A549 (cell line): ENCODE measurements around the gene FAM221B. TPM values are rescaled to one million over a fixed set of nuclear protein-coding genes. Genes with fewer than 3 reads are reported as not detected.

Experiments
- ATAC-seq, 2 experiments: fragments of 200-7000 bp in 1 of 2; fragments of >200 bp in 1 of 2; cut with Nextera tagmentation in 1 of 2; cut with Tn5 transposase in 1 of 2; 3 replicates each; pipeline versions ENCODE4 v1.8.0 to v1.9.1; 2018 to 2020; ENCODE audit warnings: mild to moderate bottlenecking in 1 of 2, moderate library complexity in 1 of 2
- CTCF ChIA-PET: fragments of 300-600 bp; sonication (Branson Sonifier 250); formaldehyde crosslinking; extraction: SDS; loops from one replicate; lab custom pipeline; 2021; ENCODE audit warnings: antibody characterized with exemption, inconsistent platforms; lab: Yijun Ruan, JAX
- POLR2A ChIA-PET: fragments of 350-600 bp; formaldehyde crosslinking; extraction: SDS; loops from one replicate; lab custom pipeline; 2021; ENCODE audit warnings: antibody characterized with exemption, inconsistent platforms; lab: Yijun Ruan, JAX
- DNase-seq, 2 experiments: peaks; one replicate each; pipeline versions ENCODE4 v3.0.0 to v3.0.0-alpha.2; 2011 to 2016; ENCODE audit warnings: low read depth in 1 of 2, low spot score in 1 of 2
- FAIRE-seq: peaks from 2 replicates; lab custom pipeline; 2011; peaks lifted over from hg19 to GRCh38; lab: Jason Lieb, UNC
- H3K27ac ChIP-seq, 2 experiments: fragments of >200 bp; sonication (Bioruptor Twin); formaldehyde crosslinking; 3 replicates each; pipeline ENCODE4 v1.5.1; 2016 to 2017
- H3K4me1 ChIP-seq: fragments of >200 bp; sonication (Bioruptor Twin); formaldehyde crosslinking; 3 replicates; pipeline ENCODE4 v1.6.1; 2016
- H3K4me2 ChIP-seq: fragments of >200 bp; sonication (Bioruptor Twin); formaldehyde crosslinking; 3 replicates; pipeline ENCODE4 v1.6.1; 2016
- H3K4me3 ChIP-seq: fragments of >200 bp; sonication (Bioruptor Twin); formaldehyde crosslinking; 3 replicates; pipeline ENCODE4 v1.5.1; 2016
- H3K9me3 ChIP-seq: fragments of >200 bp; sonication (Bioruptor Twin); formaldehyde crosslinking; 3 replicates; pipeline ENCODE4 v1.6.1; 2016
- BHLHE40 ChIP-seq: IDR thresholded peaks from 2 replicates; pipeline ENCODE4 v1.6.1; 2012; ENCODE audit warnings: low read depth, low read length, inconsistent platforms
- EHF ChIP-seq: fragments of 250-450 bp; sonication (Bioruptor Pico); IDR thresholded peaks from 2 replicates; pipeline ENCODE4 v1.5.0; 2020; ENCODE audit warnings: mild to moderate bottlenecking
- FOSB ChIP-seq: fragments of 250-450 bp; sonication (Bioruptor Pico); IDR thresholded peaks from 2 replicates; pipeline ENCODE4 v1.5.0; 2020; ENCODE audit warnings: mild to moderate bottlenecking, moderate library complexity
- FOSL2 ChIP-seq, 2 experiments: fragments of 450-650 bp in 1 of 2; fragments of >200 bp in 1 of 2; sonication (Bioruptor Twin) in 1 of 2; formaldehyde crosslinking; IDR thresholded peaks; 2 replicates each; pipeline versions ENCODE4 v1.5.0 to v1.6.1; 2016 to 2020; ENCODE audit warnings: mild to moderate bottlenecking in 1 of 2, moderate library complexity in 1 of 2
- FOXS1 ChIP-seq: fragments of 250-450 bp; sonication (Bioruptor Pico); IDR thresholded peaks from 2 replicates; pipeline ENCODE4 v1.5.0; 2020; ENCODE audit warnings: mild to moderate bottlenecking, moderate library complexity
- GATA3 ChIP-seq: IDR thresholded peaks from 2 replicates; pipeline ENCODE4 v1.6.1; 2012; ENCODE audit warnings: borderline replicate concordance
- HES2 ChIP-seq: fragments of >200 bp; sonication (Bioruptor Twin); formaldehyde crosslinking; IDR thresholded peaks from 2 replicates; pipeline ENCODE4 v1.6.1; 2016
- HEYL ChIP-seq: fragments of 250-450 bp; sonication (Bioruptor Pico); IDR thresholded peaks from 2 replicates; pipeline ENCODE4 v1.8.0; 2021; ENCODE audit warnings: mild to moderate bottlenecking, moderate library complexity
- HMGXB4 ChIP-seq: fragments of 250-450 bp; sonication (Bioruptor Pico); IDR thresholded peaks from 2 replicates; pipeline ENCODE4 v1.5.0; 2021; ENCODE audit warnings: mild to moderate bottlenecking, moderate library complexity, borderline replicate concordance
- HOXB5 ChIP-seq: fragments of 250-450 bp; sonication (Bioruptor Pico); IDR thresholded peaks from 2 replicates; pipeline ENCODE4 v1.5.0; 2020; ENCODE audit warnings: mild to moderate bottlenecking, moderate library complexity
- MAFK ChIP-seq: fragments of 450-650 bp; IDR thresholded peaks from 2 replicates; pipeline ENCODE4 v1.6.1; 2014; ENCODE audit not compliant: partially characterized antibody
- PBX3 ChIP-seq: IDR thresholded peaks from 2 replicates; pipeline ENCODE4 v1.6.1; 2012
- RCOR1 ChIP-seq: fragments of 150-350 bp; IDR thresholded peaks from 2 replicates; pipeline ENCODE4 v1.6.1; 2014; ENCODE audit warnings: antibody characterized with exemption, low read length, low read depth
- RFX5 ChIP-seq: fragments of 450-650 bp; IDR thresholded peaks from 2 replicates; pipeline ENCODE4 v1.7.1; 2014; ENCODE audit warnings: antibody characterized with exemption, mild to moderate bottlenecking, moderate library complexity
- RNF2 ChIP-seq: fragments of 200-600 bp; sonication (generic); IDR thresholded peaks from 2 replicates; pipeline ENCODE4 v1.6.1; 2016; ENCODE audit warnings: low read depth, mild to moderate bottlenecking, antibody characterized with exemption, moderate library complexity, borderline replicate concordance
- SMC3 ChIP-seq: fragments of >200 bp; sonication (Bioruptor Twin); formaldehyde crosslinking; IDR thresholded peaks from 3 replicates; pipeline ENCODE4 v1.6.1; 2018; ENCODE audit warnings: inconsistent platforms
- SREBF2 ChIP-seq: fragments of 450-650 bp; IDR thresholded peaks from 2 replicates; pipeline ENCODE4 v1.6.1; 2014; ENCODE audit warnings: mild to moderate bottlenecking, moderate library complexity
- TFCP2L1 ChIP-seq: fragments of 250-450 bp; sonication (Bioruptor Pico); IDR thresholded peaks from 2 replicates; pipeline ENCODE4 v1.5.0; 2021; ENCODE audit warnings: mild to moderate bottlenecking
- ZFP36 ChIP-seq: fragments of 450-650 bp; IDR thresholded peaks from 2 replicates; pipeline ENCODE4 v1.6.1; 2014; ENCODE audit warnings: borderline replicate concordance; ENCODE audit not compliant: partially characterized antibody
- ZNF302 ChIP-seq: fragments of 250-450 bp; sonication (Bioruptor Pico); IDR thresholded peaks from 2 replicates; pipeline ENCODE4 v1.9.0; 2021; ENCODE audit warnings: inconsistent platforms, mild to moderate bottlenecking, moderate library complexity
- WGBS: methylation state at CpG from one replicate; pipeline ENCODE4 v1.1.6; 2017; ENCODE audit errors: missing lambda C conversion rate; 5-methylcytosine and 5-hydroxymethylcytosine counted together
- polyA plus RNA-seq, 4 experiments: library from polyadenylated mRNA; depleted of rRNA in 3 of 4; stranded (reverse); fragments of >200 nt; fragmentation: RNase III in 1 of 4; extraction: RNeasy Plus Mini Kit Qiagen cat#74134 plus additional on column Dnase treatment in 1 of 4; gene quantifications; 2 replicates in 3 of 4; 3 replicates in 1 of 4; pipeline ENCODE4 v1.2.3, GENCODE V29; 2011 to 2017
- TF ChIP-seq, protein P1 (sequence below): fragments of 200-600 bp; sonication (generic); IDR thresholded peaks from 2 replicates; pipeline ENCODE4 v1.6.1; 2016; ENCODE audit warnings: antibody characterized with exemption, mild to moderate bottlenecking, moderate library complexity

FAM221B gene
- polyA plus RNA-seq, 2 of the 4 experiments (the other 2 are of a cell fraction): not detected

DNA sequence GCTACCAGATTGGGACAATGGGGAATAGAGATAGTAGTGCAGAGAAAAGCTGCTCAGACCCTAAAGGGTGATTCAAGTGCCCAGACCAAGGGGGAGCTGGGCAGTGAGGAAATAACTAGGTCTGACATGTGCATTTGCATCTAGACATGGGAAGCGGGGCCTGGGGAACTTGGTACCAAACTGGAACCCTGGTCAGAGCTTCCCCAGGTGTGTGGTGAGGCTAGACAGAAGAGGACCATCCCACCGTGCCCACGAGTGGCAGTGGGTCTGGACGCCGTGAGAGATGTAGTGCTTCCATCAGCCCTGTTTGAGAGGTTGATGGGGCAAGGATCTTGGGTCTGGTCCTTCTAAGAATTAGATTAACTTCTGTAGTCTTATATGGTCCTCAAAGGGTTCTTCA is 8.1 kb upstream of the FAM221B start (continued):
- TF ChIP-seq RNF2 (no peak), MAFK (no peak), GATA3 (no peak)

DNA sequence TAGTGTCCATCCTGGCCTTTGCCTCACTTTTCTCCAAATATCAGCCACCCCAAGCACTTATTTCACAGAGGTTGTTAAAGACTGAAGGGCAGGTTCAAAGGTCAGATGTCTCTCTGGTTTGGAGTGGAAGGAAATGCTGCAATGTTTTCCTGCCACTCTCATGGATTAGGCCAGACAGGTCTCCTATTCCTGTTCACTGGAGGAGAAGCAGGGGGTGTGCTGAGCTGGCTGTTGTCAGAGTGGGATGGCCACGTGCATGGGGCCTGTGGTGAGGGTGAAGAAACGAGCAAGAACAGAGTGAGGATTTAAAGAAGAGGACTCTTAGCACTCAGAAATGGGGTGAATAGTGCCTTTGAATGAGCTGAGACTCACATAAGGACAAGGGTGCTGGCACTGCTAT is 7.2 kb upstream of the FAM221B start:
- no peak overlapping the region for H3K4me3 ChIP-seq
- H3K4me1 ChIP-seq: no peaks in the 10 kb centered on the region
- no peak overlapping the region for H3K27ac ChIP-seq
- TF ChIP-seq BHLHE40 (no peak), FOXS1 (no peak), SREBF2 (no peak), RFX5 (no peak), RCOR1 (no peak), EHF (no peak), FOSL2 (IDR thresholded peaks at IDR 0.05) (no peak), FOSL2 (CRISPR knock-in tag; IDR thresholded peaks at IDR 0.05) (no peak), ZFP36 (no peak), HES2 (no peak), ZNF302 (CRISPR knock-in tag) (no peak), HMGXB4 (CRISPR knock-in tag) (no peak), FOSB (no peak), PBX3 (no peak), TFCP2L1 (CRISPR knock-in tag) (no peak), HEYL (CRISPR knock-in tag) (no peak), SMC3 (no peak), HOXB5 (CRISPR knock-in tag) (no peak)
- TF ChIP-seq, protein P1, sequence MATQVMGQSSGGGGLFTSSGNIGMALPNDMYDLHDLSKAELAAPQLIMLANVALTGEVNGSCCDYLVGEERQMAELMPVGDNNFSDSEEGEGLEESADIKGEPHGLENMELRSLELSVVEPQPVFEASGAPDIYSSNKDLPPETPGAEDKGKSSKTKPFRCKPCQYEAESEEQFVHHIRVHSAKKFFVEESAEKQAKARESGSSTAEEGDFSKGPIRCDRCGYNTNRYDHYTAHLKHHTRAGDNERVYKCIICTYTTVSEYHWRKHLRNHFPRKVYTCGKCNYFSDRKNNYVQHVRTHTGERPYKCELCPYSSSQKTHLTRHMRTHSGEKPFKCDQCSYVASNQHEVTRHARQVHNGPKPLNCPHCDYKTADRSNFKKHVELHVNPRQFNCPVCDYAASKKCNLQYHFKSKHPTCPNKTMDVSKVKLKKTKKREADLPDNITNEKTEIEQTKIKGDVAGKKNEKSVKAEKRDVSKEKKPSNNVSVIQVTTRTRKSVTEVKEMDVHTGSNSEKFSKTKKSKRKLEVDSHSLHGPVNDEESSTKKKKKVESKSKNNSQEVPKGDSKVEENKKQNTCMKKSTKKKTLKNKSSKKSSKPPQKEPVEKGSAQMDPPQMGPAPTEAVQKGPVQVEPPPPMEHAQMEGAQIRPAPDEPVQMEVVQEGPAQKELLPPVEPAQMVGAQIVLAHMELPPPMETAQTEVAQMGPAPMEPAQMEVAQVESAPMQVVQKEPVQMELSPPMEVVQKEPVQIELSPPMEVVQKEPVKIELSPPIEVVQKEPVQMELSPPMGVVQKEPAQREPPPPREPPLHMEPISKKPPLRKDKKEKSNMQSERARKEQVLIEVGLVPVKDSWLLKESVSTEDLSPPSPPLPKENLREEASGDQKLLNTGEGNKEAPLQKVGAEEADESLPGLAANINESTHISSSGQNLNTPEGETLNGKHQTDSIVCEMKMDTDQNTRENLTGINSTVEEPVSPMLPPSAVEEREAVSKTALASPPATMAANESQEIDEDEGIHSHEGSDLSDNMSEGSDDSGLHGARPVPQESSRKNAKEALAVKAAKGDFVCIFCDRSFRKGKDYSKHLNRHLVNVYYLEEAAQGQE: no peak
- 58% methylated on average over 2 of the region's 2 CpGs for WGBS
- no peak overlapping the region for H3K4me2 ChIP-seq
- DNase-seq (no peak), FAIRE-seq (no peak), ATAC-seq (no peak)
- POLR2A ChIA-PET: interaction anchor here (1.2 kb wide), 1 partner anchor 21 kb away, joined by 4 read pairs; the partner anchor contains the start of gene HINT2
- no peaks in the 10 kb centered on the region for H3K9me3 ChIP-seq
- CTCF ChIA-PET: interaction anchor here (0.8 to 9.2 kb wide), 10 partner anchors 8 to 75 kb away, joined by 3 to 59 read pairs (median 4); partner anchors contain the start of genes FAM221B and TMEM8B
